ENCODE results near the gene ADGRG6. TPM values are rescaled to one million over a fixed set of nuclear protein-coding genes. Genes with fewer than 3 reads are reported as not detected.

The ADGRG6 gene
- total and polyA plus RNA-seq, 4 donors: 5.9 to 42.2 (median 19.2) TPM

- no peak overlapping the region for H3K4me3 ChIP-seq (ENCODE audit: low read depth, low read length)
- H3K27me3 ChIP-seq (ENCODE audit: control insufficient read depth, insufficient read depth, low read length): no peaks in the 10 kb centered on the region
- peak overlapping the region; percentile 65 for H3K27ac ChIP-seq (ENCODE audit: low read depth, low read length)
- H3K9me3 ChIP-seq (ENCODE audit: control insufficient read depth, insufficient read depth, low read length): no peaks in the 10 kb centered on the region
- WGBS (ENCODE audit: insufficient coverage): no CpG with 5 or more reads among the region's 2 CpGs
- no peaks in the 10 kb centered on the region for H3K36me3 ChIP-seq (ENCODE audit: control insufficient read depth, insufficient read depth, low read length)
- peak in 2 of 6 donors; percentile 48 for DNase-seq (ENCODE audit: low read depth in 4 of 6, low spot score in 6 of 6)
- H3K4me1 ChIP-seq (ENCODE audit: control insufficient read depth, insufficient read depth, low read length): no peaks in the 10 kb centered on the region
Measured at GRCh38 chr6:142353690-142354089, 51.9 kb downstream of the ADGRG6 start.

GRCh38 chr6:142354650-142355049 is 52.8 kb downstream of the ADGRG6 start:
- Histone ChIP-seq H3K27me3 (ENCODE audit: control insufficient read depth, insufficient read depth, low read length) (no peaks in the 10 kb centered on the region), H3K27ac (ENCODE audit: low read depth, low read length) (no peak overlapping the region), H3K4me1 (ENCODE audit: control insufficient read depth, insufficient read depth, low read length) (no peaks in the 10 kb centered on the region), H3K4me3 (ENCODE audit: low read depth, low read length) (no peak overlapping the region), H3K9me3 (ENCODE audit: control insufficient read depth, insufficient read depth, low read length) (no peaks in the 10 kb centered on the region), H3K36me3 (ENCODE audit: control insufficient read depth, insufficient read depth, low read length) (no peaks in the 10 kb centered on the region)
- WGBS (ENCODE audit: insufficient coverage): no CpG with 5 or more reads among the region's 3 CpGs
- DNase-seq (ENCODE audit: low read depth in 4 of 6, low spot score in 6 of 6): no peak

GRCh38 chr6:142355520-142356174 is 53.8 kb downstream of the ADGRG6 start:
- no peaks in the 10 kb centered on the region for H3K36me3 ChIP-seq (ENCODE audit: control insufficient read depth, insufficient read depth, low read length)
- no peak overlapping the region for H3K4me3 ChIP-seq (ENCODE audit: low read depth, low read length)
- no peaks in the 10 kb centered on the region for H3K27me3 ChIP-seq (ENCODE audit: control insufficient read depth, insufficient read depth, low read length)
- no peaks in the 10 kb centered on the region for H3K4me1 ChIP-seq (ENCODE audit: control insufficient read depth, insufficient read depth, low read length)
- no peak overlapping the region for H3K27ac ChIP-seq (ENCODE audit: low read depth, low read length)
- DNase-seq (ENCODE audit: low read depth in 4 of 6, low spot score in 6 of 6): no peak
- 79% methylated on average over 5 of the region's 7 CpGs for WGBS (ENCODE audit: insufficient coverage)
- no peaks in the 10 kb centered on the region for H3K9me3 ChIP-seq (ENCODE audit: control insufficient read depth, insufficient read depth, low read length)

- Histone ChIP-seq H3K9me3 (ENCODE audit: control insufficient read depth, insufficient read depth, low read length) (no peaks in the 10 kb centered on the region), H3K4me3 (ENCODE audit: low read depth, low read length) (no peak overlapping the region), H3K36me3 (ENCODE audit: control insufficient read depth, insufficient read depth, low read length) (no peaks in the 10 kb centered on the region), H3K4me1 (ENCODE audit: control insufficient read depth, insufficient read depth, low read length) (no peaks in the 10 kb centered on the region), H3K27ac (ENCODE audit: low read depth, low read length) (no peak overlapping the region), H3K27me3 (ENCODE audit: control insufficient read depth, insufficient read depth, low read length) (no peaks in the 10 kb centered on the region)
- WGBS (ENCODE audit: insufficient coverage): 88% methylated on average over 1 of the region's 5 CpGs
- no peak for DNase-seq (ENCODE audit: low read depth in 4 of 6, low spot score in 6 of 6)
Measured at GRCh38 chr6:142356201-142356883, 54.5 kb downstream of the ADGRG6 start.

DNA sequence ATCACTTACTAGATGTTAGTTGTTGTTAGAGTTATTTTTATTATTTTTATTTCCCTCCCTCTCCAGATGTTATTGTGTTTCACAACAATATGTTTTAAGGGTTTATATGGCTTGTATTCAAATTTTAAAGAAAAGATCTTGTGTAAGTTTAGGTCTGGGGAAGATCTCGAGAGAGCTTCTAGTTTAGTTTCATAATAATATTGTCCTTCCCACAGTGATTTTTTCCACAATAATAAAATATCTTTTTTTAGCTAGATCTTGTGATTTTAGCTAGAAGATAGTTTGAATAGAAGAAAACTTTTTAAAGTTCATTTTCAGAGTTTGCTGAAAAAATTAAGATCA is 55.0 kb downstream of the ADGRG6 start:
- Histone ChIP-seq H3K36me3 (ENCODE audit: control insufficient read depth, insufficient read depth, low read length) (no peaks in the 10 kb centered on the region), H3K4me3 (ENCODE audit: low read depth, low read length) (no peak overlapping the region), H3K4me1 (ENCODE audit: control insufficient read depth, insufficient read depth, low read length) (no peaks in the 10 kb centered on the region), H3K27ac (ENCODE audit: low read depth, low read length) (no peak overlapping the region), H3K27me3 (ENCODE audit: control insufficient read depth, insufficient read depth, low read length) (no peaks in the 10 kb centered on the region), H3K9me3 (ENCODE audit: control insufficient read depth, insufficient read depth, low read length) (no peaks in the 10 kb centered on the region)
- no CpG with 5 or more reads among the region's 1 CpG for WGBS (ENCODE audit: insufficient coverage)
- no peak for DNase-seq (ENCODE audit: low read depth in 4 of 6, low spot score in 6 of 6)

DNA sequence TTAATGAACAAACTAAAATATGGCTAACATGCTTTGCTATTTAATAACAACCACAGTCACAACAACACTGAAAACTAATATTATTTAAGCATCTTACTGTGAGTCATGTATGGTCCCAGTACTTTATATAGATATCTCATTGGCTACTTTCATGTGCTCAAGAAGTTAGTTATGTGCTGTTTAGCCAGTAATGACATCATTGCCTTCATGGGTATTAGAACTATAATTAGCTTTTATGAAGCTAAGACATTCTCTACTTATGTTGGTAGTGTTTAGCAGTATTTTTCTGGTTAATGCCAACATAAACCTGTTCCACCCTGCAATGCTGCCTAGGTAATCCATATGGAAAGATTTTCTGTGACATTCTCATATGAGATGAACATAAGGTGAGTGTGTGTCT is 56.1 kb downstream of the ADGRG6 start:
- Histone ChIP-seq H3K4me3 (ENCODE audit: low read depth, low read length) (no peak overlapping the region), H3K4me1 (ENCODE audit: control insufficient read depth, insufficient read depth, low read length) (no peaks in the 10 kb centered on the region), H3K9me3 (ENCODE audit: control insufficient read depth, insufficient read depth, low read length) (no peaks in the 10 kb centered on the region), H3K27me3 (ENCODE audit: control insufficient read depth, insufficient read depth, low read length) (no peaks in the 10 kb centered on the region), H3K27ac (ENCODE audit: low read depth, low read length) (no peak overlapping the region), H3K36me3 (ENCODE audit: control insufficient read depth, insufficient read depth, low read length) (no peaks in the 10 kb centered on the region)
- no peak for DNase-seq (ENCODE audit: low read depth in 4 of 6, low spot score in 6 of 6)

DNA sequence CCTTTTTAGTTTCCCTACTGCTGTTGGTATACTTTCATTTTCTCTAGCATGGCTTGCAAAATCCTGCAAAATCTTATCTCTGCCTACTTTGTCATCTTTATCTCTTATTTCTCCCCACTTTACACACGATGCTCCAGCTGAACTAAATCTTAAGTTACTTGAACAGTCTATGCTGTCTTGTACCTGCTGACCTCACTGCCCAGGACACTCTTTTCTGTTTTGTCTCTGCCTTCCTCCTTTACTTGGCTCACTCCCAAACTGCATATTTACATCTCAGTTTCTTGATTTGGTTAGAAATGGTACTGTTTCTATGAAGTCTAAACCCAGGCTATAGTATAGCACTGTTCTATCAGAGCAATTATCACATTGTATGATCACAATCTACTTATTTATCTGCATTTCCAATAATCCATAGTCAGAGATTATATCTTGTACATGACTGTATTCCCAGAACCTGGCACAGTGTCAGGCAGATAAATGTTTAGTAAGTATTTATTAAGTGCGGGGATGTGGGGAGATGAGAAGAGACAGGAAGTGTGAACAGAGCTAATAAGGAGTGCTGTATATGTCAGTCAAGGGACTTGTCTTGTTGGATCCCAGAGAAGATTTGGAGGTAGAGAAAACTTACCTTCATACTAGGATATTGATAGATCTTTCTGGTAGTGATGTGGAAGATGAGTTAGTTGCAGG is 57.6 kb downstream of the ADGRG6 start:
- DNase-seq (ENCODE audit: low read depth in 4 of 6, low spot score in 6 of 6): no peak
- Histone ChIP-seq H3K36me3 (ENCODE audit: control insufficient read depth, insufficient read depth, low read length) (no peaks in the 10 kb centered on the region), H3K4me3 (ENCODE audit: low read depth, low read length) (no peak overlapping the region), H3K4me1 (ENCODE audit: control insufficient read depth, insufficient read depth, low read length) (no peaks in the 10 kb centered on the region), H3K9me3 (ENCODE audit: control insufficient read depth, insufficient read depth, low read length) (no peaks in the 10 kb centered on the region), H3K27me3 (ENCODE audit: control insufficient read depth, insufficient read depth, low read length) (no peaks in the 10 kb centered on the region), H3K27ac (ENCODE audit: low read depth, low read length) (no peak overlapping the region)
- WGBS (ENCODE audit: insufficient coverage): 88% methylated on average over 2 of the region's 2 CpGs

- DNase-seq (ENCODE audit: low read depth in 4 of 6, low spot score in 6 of 6): no peak
- no peak overlapping the region for H3K27ac ChIP-seq (ENCODE audit: low read depth, low read length)
- WGBS (ENCODE audit: insufficient coverage): 93% methylated on average over 5 of the region's 5 CpGs
- H3K36me3 ChIP-seq (ENCODE audit: control insufficient read depth, insufficient read depth, low read length): no peaks in the 10 kb centered on the region
- H3K4me1 ChIP-seq (ENCODE audit: control insufficient read depth, insufficient read depth, low read length): no peaks in the 10 kb centered on the region
- no peaks in the 10 kb centered on the region for H3K9me3 ChIP-seq (ENCODE audit: control insufficient read depth, insufficient read depth, low read length)
- no peak overlapping the region for H3K4me3 ChIP-seq (ENCODE audit: low read depth, low read length)
- no peaks in the 10 kb centered on the region for H3K27me3 ChIP-seq (ENCODE audit: control insufficient read depth, insufficient read depth, low read length)
Measured at GRCh38 chr6:142361345-142361744, 59.5 kb downstream of the ADGRG6 start.

GRCh38 chr6:142361779-142362750 is 60.3 kb downstream of the ADGRG6 start:
- no peaks in the 10 kb centered on the region for H3K4me1 ChIP-seq (ENCODE audit: control insufficient read depth, insufficient read depth, low read length)
- H3K4me3 ChIP-seq (ENCODE audit: low read depth, low read length): no peak overlapping the region
- no peaks in the 10 kb centered on the region for H3K27me3 ChIP-seq (ENCODE audit: control insufficient read depth, insufficient read depth, low read length)
- H3K27ac ChIP-seq (ENCODE audit: low read depth, low read length): no peak overlapping the region
- 69% methylated on average over 3 of the region's 8 CpGs for WGBS (ENCODE audit: insufficient coverage)
- no peaks in the 10 kb centered on the region for H3K36me3 ChIP-seq (ENCODE audit: control insufficient read depth, insufficient read depth, low read length)
- peak in 1 of 6 donors; percentile 94 for DNase-seq (ENCODE audit: low read depth in 4 of 6, low spot score in 6 of 6)
- no peaks in the 10 kb centered on the region for H3K9me3 ChIP-seq (ENCODE audit: control insufficient read depth, insufficient read depth, low read length)

Measured in spinal cord (tissue), 10 donors.